ENCODE results near the gene TBL1Y. TPM values are rescaled to one million over a fixed set of nuclear protein-coding genes. Genes with fewer than 3 reads are reported as not detected.

TBL1Y gene
- total and polyA plus RNA-seq, 2 experiments from 2014 or later = 2.6 to 5.8 TPM

DNA sequence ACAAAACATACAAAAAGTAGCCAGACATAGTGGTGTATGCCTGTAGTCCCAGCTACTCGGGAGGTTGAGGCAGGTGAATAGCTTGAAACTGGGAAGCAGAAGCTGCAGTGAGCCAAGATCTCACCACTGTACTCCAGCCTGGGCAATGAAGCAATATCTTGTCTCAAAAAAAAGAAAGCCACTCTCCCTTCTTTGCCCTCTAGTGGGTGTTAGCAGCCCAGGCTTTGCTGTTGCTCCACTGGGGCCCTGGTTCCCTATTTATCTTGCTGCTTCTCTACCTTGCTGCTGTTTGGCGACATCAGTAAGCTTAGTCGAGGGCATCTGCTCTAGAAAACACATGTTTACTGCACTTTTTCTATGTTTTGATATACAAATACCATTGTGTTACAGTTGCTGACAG, 189.2 kb downstream of the TBL1Y start:
- no peak overlapping the region for H3K4me3 Mint-ChIP-seq
- peak; percentile 42 for DNase-seq (ENCODE audit: low spot score)
- no peaks in the 10 kb centered on the region for H3K9me3 Mint-ChIP-seq
- Histone ChIP-seq H3K4me1 (ENCODE audit: insufficient read depth) (no peaks in the 10 kb centered on the region), H4K20me1 (replicated peaks; ENCODE audit: insufficient read depth) (no peaks in the 10 kb centered on the region), H2AFZ (no peak overlapping the region), H3K4me3 (no peak overlapping the region), H3K9me2 (ENCODE audit: insufficient read depth) (no peaks in the 10 kb centered on the region), H3K4me2 (no peak overlapping the region), H3F3A (replicated peaks; ENCODE audit: low read depth) (no peaks in the 10 kb centered on the region), H3K79me2 (replicated peaks; ENCODE audit: insufficient read depth) (no peaks in the 10 kb centered on the region), H3K27me3 (ENCODE audit: insufficient read depth) (no peaks in the 10 kb centered on the region), H3K36me3 (ENCODE audit: insufficient read depth) (no peaks in the 10 kb centered on the region), H3K27ac (ENCODE audit: low read depth) (no peak overlapping the region)
- H3K4me1 Mint-ChIP-seq = peaks cover 8% of the 10 kb centered on the region; the same call in 2 of the 3 replicates
- H3K27ac Mint-ChIP-seq = no peak overlapping the region
- peaks cover 7% of the 10 kb centered on the region; the same call in 2 of the 3 replicates for H3K36me3 Mint-ChIP-seq (ENCODE audit: low read depth)
- ATAC-seq = peak; percentile 55; the same call in 2 of the 3 replicates
- no peaks in the 10 kb centered on the region for H3K27me3 Mint-ChIP-seq (ENCODE audit: insufficient read depth, low read depth, poor library complexity)
- TF ChIP-seq, protein P1, sequence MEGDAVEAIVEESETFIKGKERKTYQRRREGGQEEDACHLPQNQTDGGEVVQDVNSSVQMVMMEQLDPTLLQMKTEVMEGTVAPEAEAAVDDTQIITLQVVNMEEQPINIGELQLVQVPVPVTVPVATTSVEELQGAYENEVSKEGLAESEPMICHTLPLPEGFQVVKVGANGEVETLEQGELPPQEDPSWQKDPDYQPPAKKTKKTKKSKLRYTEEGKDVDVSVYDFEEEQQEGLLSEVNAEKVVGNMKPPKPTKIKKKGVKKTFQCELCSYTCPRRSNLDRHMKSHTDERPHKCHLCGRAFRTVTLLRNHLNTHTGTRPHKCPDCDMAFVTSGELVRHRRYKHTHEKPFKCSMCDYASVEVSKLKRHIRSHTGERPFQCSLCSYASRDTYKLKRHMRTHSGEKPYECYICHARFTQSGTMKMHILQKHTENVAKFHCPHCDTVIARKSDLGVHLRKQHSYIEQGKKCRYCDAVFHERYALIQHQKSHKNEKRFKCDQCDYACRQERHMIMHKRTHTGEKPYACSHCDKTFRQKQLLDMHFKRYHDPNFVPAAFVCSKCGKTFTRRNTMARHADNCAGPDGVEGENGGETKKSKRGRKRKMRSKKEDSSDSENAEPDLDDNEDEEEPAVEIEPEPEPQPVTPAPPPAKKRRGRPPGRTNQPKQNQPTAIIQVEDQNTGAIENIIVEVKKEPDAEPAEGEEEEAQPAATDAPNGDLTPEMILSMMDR (conservative IDR thresholded peaks at IDR 0.05; ENCODE audit: low read depth in 2 of 2) = peak; percentile 14 to 41; a peak in 2 of 4 replicates
- TF ChIP-seq, protein P2, sequence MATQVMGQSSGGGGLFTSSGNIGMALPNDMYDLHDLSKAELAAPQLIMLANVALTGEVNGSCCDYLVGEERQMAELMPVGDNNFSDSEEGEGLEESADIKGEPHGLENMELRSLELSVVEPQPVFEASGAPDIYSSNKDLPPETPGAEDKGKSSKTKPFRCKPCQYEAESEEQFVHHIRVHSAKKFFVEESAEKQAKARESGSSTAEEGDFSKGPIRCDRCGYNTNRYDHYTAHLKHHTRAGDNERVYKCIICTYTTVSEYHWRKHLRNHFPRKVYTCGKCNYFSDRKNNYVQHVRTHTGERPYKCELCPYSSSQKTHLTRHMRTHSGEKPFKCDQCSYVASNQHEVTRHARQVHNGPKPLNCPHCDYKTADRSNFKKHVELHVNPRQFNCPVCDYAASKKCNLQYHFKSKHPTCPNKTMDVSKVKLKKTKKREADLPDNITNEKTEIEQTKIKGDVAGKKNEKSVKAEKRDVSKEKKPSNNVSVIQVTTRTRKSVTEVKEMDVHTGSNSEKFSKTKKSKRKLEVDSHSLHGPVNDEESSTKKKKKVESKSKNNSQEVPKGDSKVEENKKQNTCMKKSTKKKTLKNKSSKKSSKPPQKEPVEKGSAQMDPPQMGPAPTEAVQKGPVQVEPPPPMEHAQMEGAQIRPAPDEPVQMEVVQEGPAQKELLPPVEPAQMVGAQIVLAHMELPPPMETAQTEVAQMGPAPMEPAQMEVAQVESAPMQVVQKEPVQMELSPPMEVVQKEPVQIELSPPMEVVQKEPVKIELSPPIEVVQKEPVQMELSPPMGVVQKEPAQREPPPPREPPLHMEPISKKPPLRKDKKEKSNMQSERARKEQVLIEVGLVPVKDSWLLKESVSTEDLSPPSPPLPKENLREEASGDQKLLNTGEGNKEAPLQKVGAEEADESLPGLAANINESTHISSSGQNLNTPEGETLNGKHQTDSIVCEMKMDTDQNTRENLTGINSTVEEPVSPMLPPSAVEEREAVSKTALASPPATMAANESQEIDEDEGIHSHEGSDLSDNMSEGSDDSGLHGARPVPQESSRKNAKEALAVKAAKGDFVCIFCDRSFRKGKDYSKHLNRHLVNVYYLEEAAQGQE (IDR thresholded peaks at IDR 0.05; ENCODE audit: unreplicated experiment) = no peak

DNA sequence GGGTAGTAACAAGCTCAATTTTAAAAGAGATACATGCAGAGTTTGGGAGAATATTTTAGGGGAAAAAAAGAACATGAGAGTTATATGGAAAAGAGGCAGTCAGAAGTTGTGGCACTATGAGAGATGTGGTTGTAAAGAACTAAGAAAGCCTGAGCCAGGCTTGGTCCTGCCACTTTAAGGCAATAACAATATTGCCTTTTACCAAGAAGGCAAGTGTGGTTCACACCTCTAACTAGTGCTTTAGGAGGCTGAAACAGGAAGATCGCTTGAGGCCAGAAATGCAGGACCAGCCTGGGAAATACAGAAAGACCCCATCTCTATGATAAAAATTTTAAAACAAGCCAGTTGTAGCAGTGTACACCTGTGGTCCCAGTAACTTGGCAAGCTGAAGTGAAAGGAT, 192.2 kb downstream of the TBL1Y start:
- H3K4me1 ChIP-seq (ENCODE audit: insufficient read depth) = no peaks in the 10 kb centered on the region
- DNase-seq (ENCODE audit: low spot score) (no peak), ATAC-seq (no peak)
- no peak overlapping the region for H3K27ac ChIP-seq (ENCODE audit: low read depth)
- no peak overlapping the region for H3K4me3 ChIP-seq
- H3K36me3 ChIP-seq (ENCODE audit: insufficient read depth) = no peaks in the 10 kb centered on the region
- H2AFZ ChIP-seq = no peak overlapping the region
- H3K79me2 ChIP-seq (replicated peaks; ENCODE audit: insufficient read depth) = no peaks in the 10 kb centered on the region
- no peaks in the 10 kb centered on the region for H3K9me2 ChIP-seq (ENCODE audit: insufficient read depth)
- no peak overlapping the region for H3K4me3 Mint-ChIP-seq
- no peaks in the 10 kb centered on the region; the same call in 2 of the 3 replicates for H3K36me3 Mint-ChIP-seq (ENCODE audit: low read depth)
- H3K4me1 Mint-ChIP-seq = peaks cover 10% of the 10 kb centered on the region; the same call in 2 of the 3 replicates
- H3K4me2 ChIP-seq = no peak overlapping the region
- no peaks in the 10 kb centered on the region for H3K9me3 Mint-ChIP-seq
- no peaks in the 10 kb centered on the region for H3K27me3 ChIP-seq (ENCODE audit: insufficient read depth)
- H4K20me1 ChIP-seq (replicated peaks; ENCODE audit: insufficient read depth) = no peaks in the 10 kb centered on the region
- peaks cover 2% of the 10 kb centered on the region for H3K27me3 Mint-ChIP-seq (ENCODE audit: insufficient read depth, low read depth, poor library complexity)
- TF ChIP-seq ZNF114 (CRISPR knock-in tag; IDR thresholded peaks at IDR 0.05) = no peak
- no peak for TF ChIP-seq EZH2phosphoT487 (IDR thresholded peaks at IDR 0.05; ENCODE audit: unreplicated experiment)
- no peak for TF ChIP-seq POLR2AphosphoS5 (IDR thresholded peaks at IDR 0.05; ENCODE audit: low read depth)
- TF ChIP-seq, protein P3, sequence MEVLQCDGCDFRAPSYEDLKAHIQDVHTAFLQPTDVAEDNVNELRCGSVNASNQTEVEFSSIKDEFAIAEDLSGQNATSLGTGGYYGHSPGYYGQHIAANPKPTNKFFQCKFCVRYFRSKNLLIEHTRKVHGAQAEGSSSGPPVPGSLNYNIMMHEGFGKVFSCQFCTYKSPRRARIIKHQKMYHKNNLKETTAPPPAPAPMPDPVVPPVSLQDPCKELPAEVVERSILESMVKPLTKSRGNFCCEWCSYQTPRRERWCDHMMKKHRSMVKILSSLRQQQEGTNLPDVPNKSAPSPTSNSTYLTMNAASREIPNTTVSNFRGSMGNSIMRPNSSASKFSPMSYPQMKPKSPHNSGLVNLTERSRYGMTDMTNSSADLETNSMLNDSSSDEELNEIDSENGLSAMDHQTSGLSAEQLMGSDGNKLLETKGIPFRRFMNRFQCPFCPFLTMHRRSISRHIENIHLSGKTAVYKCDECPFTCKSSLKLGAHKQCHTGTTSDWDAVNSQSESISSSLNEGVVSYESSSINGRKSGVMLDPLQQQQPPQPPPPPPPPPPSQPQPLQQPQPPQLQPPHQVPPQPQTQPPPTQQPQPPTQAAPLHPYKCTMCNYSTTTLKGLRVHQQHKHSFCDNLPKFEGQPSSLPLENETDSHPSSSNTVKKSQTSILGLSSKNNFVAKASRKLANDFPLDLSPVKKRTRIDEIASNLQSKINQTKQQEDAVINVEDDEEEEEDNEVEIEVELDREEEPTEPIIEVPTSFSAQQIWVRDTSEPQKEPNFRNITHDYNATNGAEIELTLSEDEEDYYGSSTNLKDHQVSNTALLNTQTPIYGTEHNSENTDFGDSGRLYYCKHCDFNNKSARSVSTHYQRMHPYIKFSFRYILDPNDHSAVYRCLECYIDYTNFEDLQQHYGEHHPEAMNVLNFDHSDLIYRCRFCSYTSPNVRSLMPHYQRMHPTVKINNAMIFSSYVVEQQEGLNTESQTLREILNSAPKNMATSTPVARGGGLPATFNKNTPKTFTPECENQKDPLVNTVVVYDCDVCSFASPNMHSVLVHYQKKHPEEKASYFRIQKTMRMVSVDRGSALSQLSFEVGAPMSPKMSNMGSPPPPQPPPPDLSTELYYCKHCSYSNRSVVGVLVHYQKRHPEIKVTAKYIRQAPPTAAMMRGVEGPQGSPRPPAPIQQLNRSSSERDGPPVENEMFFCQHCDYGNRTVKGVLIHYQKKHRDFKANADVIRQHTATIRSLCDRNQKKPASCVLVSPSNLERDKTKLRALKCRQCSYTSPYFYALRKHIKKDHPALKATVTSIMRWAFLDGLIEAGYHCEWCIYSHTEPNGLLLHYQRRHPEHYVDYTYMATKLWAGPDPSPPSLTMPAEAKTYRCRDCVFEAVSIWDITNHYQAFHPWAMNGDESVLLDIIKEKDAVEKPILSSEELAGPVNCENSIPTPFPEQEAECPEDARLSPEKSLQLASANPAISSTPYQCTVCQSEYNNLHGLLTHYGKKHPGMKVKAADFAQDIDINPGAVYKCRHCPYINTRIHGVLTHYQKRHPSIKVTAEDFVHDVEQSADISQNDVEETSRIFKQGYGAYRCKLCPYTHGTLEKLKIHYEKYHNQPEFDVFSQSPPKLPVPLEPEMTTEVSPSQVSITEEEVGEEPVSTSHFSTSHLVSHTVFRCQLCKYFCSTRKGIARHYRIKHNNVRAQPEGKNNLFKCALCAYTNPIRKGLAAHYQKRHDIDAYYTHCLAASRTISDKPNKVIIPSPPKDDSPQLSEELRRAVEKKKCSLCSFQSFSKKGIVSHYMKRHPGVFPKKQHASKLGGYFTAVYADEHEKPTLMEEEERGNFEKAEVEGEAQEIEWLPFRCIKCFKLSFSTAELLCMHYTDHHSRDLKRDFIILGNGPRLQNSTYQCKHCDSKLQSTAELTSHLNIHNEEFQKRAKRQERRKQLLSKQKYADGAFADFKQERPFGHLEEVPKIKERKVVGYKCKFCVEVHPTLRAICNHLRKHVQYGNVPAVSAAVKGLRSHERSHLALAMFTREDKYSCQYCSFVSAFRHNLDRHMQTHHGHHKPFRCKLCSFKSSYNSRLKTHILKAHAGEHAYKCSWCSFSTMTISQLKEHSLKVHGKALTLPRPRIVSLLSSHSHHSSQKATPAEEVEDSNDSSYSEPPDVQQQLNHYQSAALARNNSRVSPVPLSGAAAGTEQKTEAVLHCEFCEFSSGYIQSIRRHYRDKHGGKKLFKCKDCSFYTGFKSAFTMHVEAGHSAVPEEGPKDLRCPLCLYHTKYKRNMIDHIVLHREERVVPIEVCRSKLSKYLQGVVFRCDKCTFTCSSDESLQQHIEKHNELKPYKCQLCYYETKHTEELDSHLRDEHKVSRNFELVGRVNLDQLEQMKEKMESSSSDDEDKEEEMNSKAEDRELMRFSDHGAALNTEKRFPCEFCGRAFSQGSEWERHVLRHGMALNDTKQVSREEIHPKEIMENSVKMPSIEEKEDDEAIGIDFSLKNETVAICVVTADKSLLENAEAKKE (CRISPR knock-in tag; IDR thresholded peaks at IDR 0.05) = no peak
- TF ChIP-seq, protein P4, sequence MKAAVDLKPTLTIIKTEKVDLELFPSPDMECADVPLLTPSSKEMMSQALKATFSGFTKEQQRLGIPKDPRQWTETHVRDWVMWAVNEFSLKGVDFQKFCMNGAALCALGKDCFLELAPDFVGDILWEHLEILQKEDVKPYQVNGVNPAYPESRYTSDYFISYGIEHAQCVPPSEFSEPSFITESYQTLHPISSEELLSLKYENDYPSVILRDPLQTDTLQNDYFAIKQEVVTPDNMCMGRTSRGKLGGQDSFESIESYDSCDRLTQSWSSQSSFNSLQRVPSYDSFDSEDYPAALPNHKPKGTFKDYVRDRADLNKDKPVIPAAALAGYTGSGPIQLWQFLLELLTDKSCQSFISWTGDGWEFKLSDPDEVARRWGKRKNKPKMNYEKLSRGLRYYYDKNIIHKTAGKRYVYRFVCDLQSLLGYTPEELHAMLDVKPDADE (IDR thresholded peaks at IDR 0.05) = no peak
- no peak for TF ChIP-seq NANOG (IDR thresholded peaks at IDR 0.05; ENCODE audit: borderline replicate concordance)
- no peak for TF ChIP-seq CREB1 (CRISPR knock-in tag; IDR thresholded peaks at IDR 0.05; ENCODE audit: low read depth)
- H3K27ac Mint-ChIP-seq = no peak overlapping the region
- no peaks in the 10 kb centered on the region for H3F3A ChIP-seq (replicated peaks; ENCODE audit: low read depth)

Data from GM23338 (cell line).